CD14-positive monocyte (primary cell): ENCODE measurements around the gene SLC35F4. TPM values are rescaled to one million over a fixed set of nuclear protein-coding genes. Genes with fewer than 3 reads are reported as not detected.

Source experiments
- DNase-seq, 3 donors: peaks; one replicate each; pipeline ENCODE4 v3.0.0-alpha.2; 2011 to 2022
- H2AFZ ChIP-seq: 2 replicates; pipeline ENCODE4 v1.6.0; 2012; ENCODE audit warnings: mild to moderate bottlenecking, low read depth, low read length, inconsistent platforms; ENCODE audit not compliant: insufficient read depth, poor library complexity, severe bottlenecking
- H3K27ac ChIP-seq, 2 donors: 1 replicate in 1 of 2; 2 replicates in 1 of 2; pipeline ENCODE4 v1.5.1; 2012 to 2013; ENCODE audit warnings: low read length in 2 of 2, control low read depth in 1 of 2, inconsistent platforms in 1 of 2, low read depth in 1 of 2, mild to moderate bottlenecking in 1 of 2
- H3K27me3 ChIP-seq, 2 donors: one replicate each; pipeline versions ENCODE4 v1.6.0 to v1.6.1; 2011 to 2013; ENCODE audit warnings: low read length in 2 of 2; ENCODE audit not compliant: control insufficient read depth in 2 of 2, insufficient read depth in 2 of 2
- H3K36me3 ChIP-seq, 2 donors: replicated peaks in 1 of 2; 1 replicate in 1 of 2; 2 replicates in 1 of 2; pipeline versions ENCODE4 v1.5.1 to v1.6.1; 2012 to 2013; ENCODE audit warnings: low read length in 2 of 2, control low read depth in 1 of 2, inconsistent platforms in 1 of 2, mild to moderate bottlenecking in 1 of 2; ENCODE audit not compliant: insufficient read depth in 2 of 2, control insufficient read depth in 1 of 2
- H3K4me1 ChIP-seq, 2 donors: 1 replicate in 1 of 2; 2 replicates in 1 of 2; pipeline versions ENCODE4 v1.5.1 to v1.6.1; 2012 to 2013; ENCODE audit warnings: low read length in 2 of 2, control low read depth in 1 of 2, inconsistent platforms in 1 of 2, mild to moderate bottlenecking in 1 of 2, moderate library complexity in 1 of 2; ENCODE audit not compliant: insufficient read depth in 2 of 2, control insufficient read depth in 1 of 2
- H3K4me2 ChIP-seq: replicated peaks from 2 replicates; pipeline ENCODE3; 2012; ENCODE audit warnings: low read length, moderate library complexity, mild to moderate bottlenecking; ENCODE audit not compliant: poor library complexity, severe bottlenecking; ENCODE audit errors: extremely low read depth
- H3K4me3 ChIP-seq, 3 experiments: fragments of 200-600 bp in 1 of 3; sonication (generic) in 1 of 3; replicated peaks in 1 of 3; 1 replicate in 2 of 3; 2 replicates in 1 of 3; pipeline ENCODE4 v1.5.1; 2011 to 2013; ENCODE audit warnings: low read length in 3 of 3, mild to moderate bottlenecking in 3 of 3, control low read depth in 2 of 3, low read depth in 2 of 3, inconsistent platforms in 1 of 3, moderate library complexity in 1 of 3
- H3K79me2 ChIP-seq: 2 replicates; pipeline ENCODE4 v1.6.0; 2012; ENCODE audit warnings: mild to moderate bottlenecking, control low read depth, inconsistent platforms, low read length, moderate library complexity; ENCODE audit not compliant: insufficient read depth
- H3K9ac ChIP-seq: 2 replicates; pipeline ENCODE4 v1.6.0; 2017; ENCODE audit warnings: low read length, mild to moderate bottlenecking; ENCODE audit not compliant: insufficient read depth, poor library complexity, severe bottlenecking
- H3K9me3 ChIP-seq, 2 donors: replicated peaks in 1 of 2; 1 replicate in 1 of 2; 2 replicates in 1 of 2; pipeline versions ENCODE4 v1.5.1 to v1.6.1; 2012 to 2013; ENCODE audit warnings: low read length in 2 of 2, control low read depth in 1 of 2; ENCODE audit not compliant: control insufficient read depth in 1 of 2, insufficient read depth in 1 of 2
- H4K20me1 ChIP-seq: 2 replicates; pipeline ENCODE4 v1.6.0; 2012; ENCODE audit warnings: mild to moderate bottlenecking, low read length, control low read depth, moderate library complexity; ENCODE audit not compliant: insufficient read depth
- H3K27ac Mint-ChIP-seq, 7 donors: one replicate each; pipeline ENCODE4 v1.8.0; 2020; ENCODE audit warnings: mild to moderate bottlenecking in 7 of 7, mixed read lengths in 7 of 7, moderate library complexity in 6 of 7, inconsistent platforms in 2 of 7
- H3K27me3 Mint-ChIP-seq, 3 donors: one replicate each; pipeline ENCODE4 v1.8.0; 2021 to 2022; ENCODE audit warnings: low read depth in 3 of 3, mild to moderate bottlenecking in 3 of 3, mixed read lengths in 3 of 3, moderate library complexity in 3 of 3, inconsistent platforms in 1 of 3
- H3K36me3 Mint-ChIP-seq, 2 donors: one replicate each; pipeline ENCODE4 v1.8.0; 2020; ENCODE audit warnings: mixed read lengths in 2 of 2, inconsistent platforms in 1 of 2, mild to moderate bottlenecking in 1 of 2
- H3K4me1 Mint-ChIP-seq: one replicate; pipeline ENCODE4 v1.8.0; 2020; ENCODE audit warnings: mild to moderate bottlenecking, mixed read lengths
- H3K4me3 Mint-ChIP-seq, 2 donors: one replicate each; pipeline ENCODE4 v1.8.0; 2020; ENCODE audit warnings: mild to moderate bottlenecking in 2 of 2, mixed read lengths in 2 of 2, moderate library complexity in 1 of 2
- H3K9me3 Mint-ChIP-seq, 7 donors: one replicate each; pipeline ENCODE4 v1.8.0; 2020 to 2022; ENCODE audit warnings: mixed read lengths in 7 of 7, mild to moderate bottlenecking in 6 of 7, moderate library complexity in 6 of 7, inconsistent platforms in 2 of 7
- CTCF ChIP-seq: fragments of 200-600 bp; IDR thresholded peaks from one replicate; pipeline ENCODE4 v1.8.0; 2022; ENCODE audit warnings: antibody characterized with exemption, mild to moderate bottlenecking
- WGBS: methylation state at CpG from one replicate; pipeline ENCODE4 v1.1.5; 2013; ENCODE audit warnings: missing lambda C conversion rate; ENCODE audit not compliant: insufficient coverage; 5-methylcytosine and 5-hydroxymethylcytosine counted together
- intact Hi-C, 2 donors: fragments of 100-400 bp; cut with micrococcal nuclease; formaldehyde crosslinking; loops; one replicate each; pipeline versions ENCODE4 v1.15.0 to v1.15.1; 2023
- polyA plus RNA-seq, 3 donors: library from polyadenylated mRNA; depleted of rRNA in 1 of 3; unstranded in 2 of 3; stranded (reverse) in 1 of 3; fragments of 300-500 nt in 2 of 3; fragments of >200 nt in 1 of 3; fragmentation: Illumina TruSeq in 2 of 3; gene quantifications; 1 replicate in 2 of 3; 2 replicates in 1 of 3; pipeline ENCODE4 v1.2.3, GENCODE V29; 2012 to 2021

The SLC35F4 gene
- polyA plus RNA-seq, 3 donors = not detected

- TF ChIP-seq CTCF = no peak
- Histone ChIP-seq H4K20me1 (no peaks in the 10 kb centered on the region), H2AFZ (no peak overlapping the region), H3K36me3 (no peaks in the 10 kb centered on the region), H3K79me2 (no peaks in the 10 kb centered on the region), H3K9ac (no peak overlapping the region), H3K4me3 (no peak overlapping the region), H3K9me3 (peaks cover under 1 to 8% of the 10 kb centered on the region in 2 donors), H3K27me3 (no peaks in the 10 kb centered on the region), H3K27ac (no peak overlapping the region), H3K4me1 (no peaks in the 10 kb centered on the region), H3K4me2 (no peak overlapping the region)
- no CpG with 5 or more reads among the region's 3 CpGs for WGBS
- Mint-ChIP-seq H3K9me3 (peaks cover 2 to 7% (median 4%) of the 10 kb centered on the region in 7 donors), H3K27ac (no peak overlapping the region), H3K36me3 (no peaks in the 10 kb centered on the region), H3K27me3 (peaks cover 0 to 1% (median 0%) of the 10 kb centered on the region in 3 donors), H3K4me3 (no peak overlapping the region), H3K4me1 (no peaks in the 10 kb centered on the region)
- no peak for DNase-seq
- intact Hi-C loops = no loop called here
These were observed 194.9 kb downstream of the SLC35F4 start for GRCh38 chr14:57671021-57671420.

GRCh38 chr14:57660208-57660607, 205.7 kb downstream of the SLC35F4 start:
- no peaks in the 10 kb centered on the region for H3K79me2 ChIP-seq
- no peak for DNase-seq
- Mint-ChIP-seq H3K4me1 (no peaks in the 10 kb centered on the region), H3K9me3 (peaks cover 0 to 13% (median 4%) of the 10 kb centered on the region in 7 donors), H3K36me3 (no peaks in the 10 kb centered on the region), H3K4me3 (no peak overlapping the region), H3K27ac (no peak overlapping the region), H3K27me3 (peaks cover 0 to 2% (median 0%) of the 10 kb centered on the region in 3 donors)
- peaks cover 0 to 7% of the 10 kb centered on the region in 2 donors for H3K9me3 ChIP-seq
- H2AFZ ChIP-seq = no peak overlapping the region
- H4K20me1 ChIP-seq = no peaks in the 10 kb centered on the region
- H3K27me3 ChIP-seq = no peaks in the 10 kb centered on the region
- no peak overlapping the region for H3K27ac ChIP-seq
- H3K36me3 ChIP-seq = no peaks in the 10 kb centered on the region
- no peak overlapping the region for H3K4me3 ChIP-seq
- intact Hi-C loops = no loop called here
- 86% methylated on average over 1 of the region's 2 CpGs for WGBS
- TF ChIP-seq CTCF = no peak
- no peak overlapping the region for H3K4me2 ChIP-seq
- no peaks in the 10 kb centered on the region for H3K4me1 ChIP-seq
- no peak overlapping the region for H3K9ac ChIP-seq
